K562 (cell line): Measurements from ENCODE around the gene DELE1. TPM values are rescaled to one million over a fixed set of nuclear protein-coding genes. Genes with fewer than 3 reads are reported as not detected.

Source experiments
- ATAC-seq: fragments of 200-7000 bp; cut with Tn5 transposase; 3 replicates; pipeline ENCODE4 v1.9.1; 2020; ENCODE audit warnings: moderate library complexity
- BruUV-seq: library from RNA; stranded (reverse); fragments of 400-500 nt; replicated peaks from 2 replicates; lab custom pipeline; 2021; lab: Mats Ljungman, UMichigan
- CTCF ChIA-PET: fragments of 300-600 bp; formaldehyde crosslinking; extraction: SDS; loops from one replicate; lab custom pipeline; 2021; ENCODE audit warnings: low intra/inter-chr PET ratio; lab: Yijun Ruan, JAX
- POLR2A ChIA-PET: fragments of 300-600, 350-650 bp; sonication (Branson Sonifier 250); formaldehyde crosslinking; extraction: SDS; loops from one replicate; lab custom pipeline; 2021; ENCODE audit warnings: antibody characterized with exemption, inconsistent platforms; lab: Yijun Ruan, JAX
- DNase-seq, 4 experiments: peaks; one replicate each; pipeline versions ENCODE4 v3.0.0 to v3.0.0-alpha.2; 2011 to 2018; ENCODE audit warnings: low spot score in 3 of 4, mixed read lengths in 3 of 4; ENCODE audit errors: extremely low read depth in 1 of 4
- FAIRE-seq: peaks from 2 replicates; lab custom pipeline; 2011; peaks lifted over from hg19 to GRCh38; lab: Jason Lieb, UNC
- H2AFZ ChIP-seq: 2 replicates; pipeline ENCODE4 v1.6.0; 2011; ENCODE audit warnings: low read depth, low read length, control low read depth, inconsistent platforms
- H3K27ac ChIP-seq: fragments of 200-600 bp; 3 replicates; pipeline ENCODE4 v1.8.0; 2011; ENCODE audit warnings: low read depth, mild to moderate bottlenecking, control low read depth, inconsistent platforms, low read length, moderate library complexity, mixed read lengths; ENCODE audit errors: extremely low read depth
- H3K27me3 ChIP-seq, 2 experiments: fragments of 300-600 bp in 1 of 2; 2 replicates in 1 of 2; 3 replicates in 1 of 2; pipeline versions ENCODE4 v1.6.0 to v1.8.0; 2011; ENCODE audit warnings: inconsistent platforms in 2 of 2, low read length in 2 of 2, mild to moderate bottlenecking in 1 of 2, mixed read lengths in 1 of 2, moderate library complexity in 1 of 2; ENCODE audit not compliant: control insufficient read depth in 2 of 2, insufficient read depth in 2 of 2
- H3K36me3 ChIP-seq: fragments of 300-600 bp; 3 replicates; pipeline ENCODE4 v1.8.0; 2011; ENCODE audit warnings: mild to moderate bottlenecking, low read length, inconsistent platforms; ENCODE audit not compliant: control insufficient read depth, insufficient read depth
- H3K4me1 ChIP-seq, 2 experiments: fragments of 200-600 bp in 1 of 2; replicated peaks in 1 of 2; 2 replicates in 1 of 2; 3 replicates in 1 of 2; pipeline versions ENCODE4 v1.5.1 to v1.8.0; 2011; ENCODE audit warnings: inconsistent platforms in 2 of 2, low read length in 2 of 2, mild to moderate bottlenecking in 1 of 2, mixed read lengths in 1 of 2, moderate library complexity in 1 of 2; ENCODE audit not compliant: control insufficient read depth in 2 of 2, insufficient read depth in 2 of 2
- H3K4me2 ChIP-seq: 2 replicates; pipeline ENCODE4 v1.6.1; 2011; ENCODE audit warnings: low read length, control low read depth, inconsistent platforms, mixed read lengths; ENCODE audit not compliant: insufficient read depth
- H3K4me3 ChIP-seq: fragments of 200-600 bp; sonication (generic), shearing (Covaris generic); 2 replicates; pipeline ENCODE4 v1.5.1; 2016; ENCODE audit warnings: control low read depth, inconsistent platforms
- H3K79me2 ChIP-seq: fragments of 200-600 bp; 3 replicates; pipeline ENCODE4 v1.8.0; 2011; ENCODE audit warnings: low read length, inconsistent platforms; ENCODE audit not compliant: control insufficient read depth, insufficient read depth
- H3K9ac ChIP-seq, 2 experiments: 2 replicates each; pipeline versions ENCODE4 v1.6.0 to v1.6.1; 2011; ENCODE audit warnings: low read depth in 2 of 2, low read length in 2 of 2, control low read depth in 1 of 2, inconsistent platforms in 1 of 2, mild to moderate bottlenecking in 1 of 2, mixed read lengths in 1 of 2; ENCODE audit not compliant: insufficient read depth in 1 of 2
- H3K9me1 ChIP-seq: one replicate; pipeline ENCODE4 v1.6.0; 2011; ENCODE audit warnings: inconsistent platforms, mild to moderate bottlenecking, low read length, moderate library complexity; ENCODE audit not compliant: control insufficient read depth, insufficient read depth
- H3K9me3 ChIP-seq: replicated peaks from 2 replicates; pipeline ENCODE4 v1.5.1; 2011; ENCODE audit warnings: low read depth, low read length, inconsistent platforms; ENCODE audit not compliant: control insufficient read depth, insufficient read depth
- H4K20me1 ChIP-seq: replicated peaks from 2 replicates; pipeline ENCODE4 v1.6.1; 2011; ENCODE audit warnings: low read length, inconsistent platforms, mixed read lengths; ENCODE audit not compliant: control insufficient read depth, insufficient read depth
- RAD21 ChIP-seq, 2 experiments: fragments of 250-450 bp in 1 of 2; fragments of 450-650 bp in 1 of 2; sonication (Bioruptor Pico) in 1 of 2; formaldehyde crosslinking in 1 of 2; IDR thresholded peaks in 1 of 2; conservative IDR thresholded peaks in 1 of 2; 2 replicates each; pipeline versions ENCODE4 v1.4.0 to v1.8.0; 2020 to 2022; ENCODE audit warnings: mild to moderate bottlenecking in 2 of 2, moderate library complexity in 1 of 2
- SMC3 ChIP-seq: conservative IDR thresholded peaks from 2 replicates; pipeline ENCODE4 v1.6.1; 2011; ENCODE audit warnings: low read depth, low read length, improper control_type of control experiment; ENCODE audit not compliant: insufficient read depth
- SRSF1 ChIP-seq: fragments of 200-400 bp; formaldehyde crosslinking; IDR thresholded peaks from 2 replicates; pipeline ENCODE4 v1.6.1; 2017; ENCODE audit warnings: mild to moderate bottlenecking, low read depth, low read length, moderate library complexity
- TBL1XR1 ChIP-seq, 2 experiments: IDR thresholded peaks; 2 replicates each; pipeline ENCODE4 v1.6.1; 2012; ENCODE audit warnings: improper control_type of control experiment in 2 of 2, low read length in 2 of 2, mild to moderate bottlenecking in 1 of 2
- TGIF2 ChIP-seq: sonication (generic); formaldehyde crosslinking; IDR thresholded peaks from 2 replicates; pipeline ENCODE4 v1.8.1; 2022; ENCODE audit warnings: mild to moderate bottlenecking, missing genetic modification reagents, moderate library complexity
- WGBS: fragments of 100-300 bp; shearing (Covaris generic); methylation state at CpG from one replicate; pipeline ENCODE4 v1.1.6; 2016; ENCODE audit warnings: low coverage, mixed read lengths; ENCODE audit not compliant: insufficient coverage; ENCODE audit errors: missing lambda C conversion rate; 5-methylcytosine and 5-hydroxymethylcytosine counted together
- in situ Hi-C: fragments of 300-500 bp; cut with MboI; formaldehyde crosslinking; loops from 4 replicates; pipeline ENCODE4 v1.15.0; 2018; ENCODE audit warnings: inconsistent platforms, mixed read lengths
- intact Hi-C: fragments of 100-400 bp; cut with micrococcal nuclease; formaldehyde crosslinking; loops from 2 replicates; pipeline ENCODE4 v1.14.2; 2022
- polyA plus RNA-seq, 8 experiments: library from polyadenylated mRNA; depleted of rRNA in 4 of 8; stranded (reverse) in 5 of 8; unstranded in 3 of 8; fragments of >200 nt; fragmentation: Nextera tagmentation in 2 of 8; fragmentation: Illumina TruSeq in 1 of 8; extraction: Ambion mirVana in 2 of 8; extraction: Trizol in 1 of 8; gene quantifications; 2 replicates each; pipeline versions ENCODE4 v1.2.1 to v1.2.3, GENCODE V29; 2011 to 2014; ENCODE audit warnings: inconsistent platforms in 1 of 8, missing spikeins in 1 of 8
- total RNA-seq, 7 experiments: library from RNA; depleted of rRNA in 6 of 7; stranded (reverse); fragments of >200 nt in 6 of 7; fragmentation: Illumina TruSeq in 2 of 7; extraction: Trizol in 2 of 7; gene quantifications; 2 replicates each; pipeline versions ENCODE4 v1.2.1 to v1.2.3, GENCODE V29; 2011 to 2021; ENCODE audit warnings: low replicate concordance in 1 of 7
- TF ChIP-seq, protein P1 (sequence below): fragments of 250-450 bp; sonication (Bioruptor Pico); IDR thresholded peaks from 2 replicates; pipeline ENCODE4 v1.9.0; 2021; ENCODE audit warnings: mild to moderate bottlenecking
- TF ChIP-seq, protein P2 (sequence below), 2 experiments: fragments of 200-800 bp in 1 of 2; sonication (Bioruptor generic) in 1 of 2; sonication (generic) in 1 of 2; formaldehyde crosslinking in 1 of 2; IDR thresholded peaks in 1 of 2; conservative IDR thresholded peaks in 1 of 2; 2 replicates each; pipeline versions ENCODE4 v1.5.0 to v1.6.1; 2016 to 2020; ENCODE audit warnings: missing compliant biosample characterization in 1 of 2, missing genetic modification characterization in 1 of 2, missing genetic modification reagents in 1 of 2
- TF ChIP-seq, protein P3 (sequence below): fragments of 450-650 bp; IDR thresholded peaks from 2 replicates; pipeline ENCODE4 v1.6.1; 2018; ENCODE audit warnings: mild to moderate bottlenecking, low read depth; ENCODE audit not compliant: partially characterized antibody

DELE1 gene
- total and polyA plus RNA-seq, 9 of the 15 experiments (the other 6 are each of a cell fraction or from before 2014, with no cell fraction given) = 16.6 to 74.4 (median 49.8) TPM

DNA sequence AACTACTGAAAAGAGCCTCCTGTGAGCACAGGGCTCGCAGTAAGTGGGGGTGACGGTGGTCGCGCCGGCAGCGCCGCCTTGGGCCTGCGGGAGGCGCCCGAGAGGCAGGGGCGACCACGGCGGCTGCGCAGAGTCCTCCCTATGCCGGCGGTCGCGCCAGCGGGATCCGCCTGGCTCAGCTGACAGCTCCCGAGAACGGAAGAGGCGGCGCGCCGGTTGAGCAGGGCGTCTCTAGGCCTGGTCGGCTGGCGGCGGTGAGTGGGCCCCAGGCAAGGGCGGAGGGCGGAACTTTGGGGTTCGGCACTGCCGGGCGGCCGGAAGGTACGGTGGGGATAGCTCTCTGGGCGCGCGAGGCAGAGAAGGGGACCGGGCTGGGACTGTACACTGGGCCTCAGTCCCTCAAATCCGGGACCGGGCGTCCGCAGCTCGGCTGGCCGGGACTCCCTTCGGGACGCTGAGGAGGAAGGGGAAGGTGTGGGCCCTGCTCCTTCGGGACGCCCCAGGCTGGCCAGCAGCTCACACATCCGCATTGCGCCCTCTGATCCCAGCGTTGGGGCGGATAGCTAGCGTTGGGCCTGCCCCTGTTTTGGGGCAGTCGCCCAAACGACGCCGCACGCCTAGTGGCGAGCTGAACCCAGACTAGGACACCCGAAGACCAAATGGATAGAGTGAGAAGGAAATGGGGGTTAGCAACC lies 45.4 kb downstream of the DELE1 start, which contains the start of gene RNF14:
RNF14 (plus strand) TSS at position 192 of the 695 bp plus-strand sequence. CDS start 4,484 bp downstream, outside the sequence.
- FAIRE-seq (peak; percentile 88), DNase-seq (peak; percentile 93 to 97 (median 94)), ATAC-seq (peak; percentile 97)
- in situ Hi-C loops = no loop called here
- Histone ChIP-seq H3K9me3 (no peaks in the 10 kb centered on the region), H2AFZ (peak within 1 kb of the TSS; percentile 100), H3K9me1 (no peaks in the 10 kb centered on the region), H3K4me2 (peak within 1 kb of the TSS; percentile 88), H3K4me1 (peaks cover 9 to 14% of the 10 kb centered on the region in 2 experiments; a peak in 3 of 5 replicates), H3K36me3 (peaks cover 31% of the 10 kb centered on the region), H3K79me2 (peaks cover 36% of the 10 kb centered on the region), H3K4me3 (peak within 1 kb of the TSS; percentile 72), H3K9ac (peak within 1 kb of the TSS; percentile 95 to 99), H3K27ac (peak within 1 kb of the TSS; percentile 94), H4K20me1 (no peaks in the 10 kb centered on the region), H3K27me3 (no peaks in the 10 kb centered on the region)
- BruUV-seq = TSS peak; percentile 78
- intact Hi-C loops = loop anchor here (2.0 to 10.0 kb wide), 4 partner anchors 44 to 304 kb away; partner anchors contain the start of gene GNPDA1
- WGBS = under 1% methylated on average over 48 of the region's 63 CpGs
- ChIA-PET CTCF (no interaction called here), POLR2A (interaction anchor here (0.7 to 2.4 kb wide), 17 partner anchors 8 to 419 kb away, joined by 3 to 15 read pairs (median 3); partner anchors contain the start of genes DELE1, GNPDA1 and PCDH12)
- TF ChIP-seq, protein P1, sequence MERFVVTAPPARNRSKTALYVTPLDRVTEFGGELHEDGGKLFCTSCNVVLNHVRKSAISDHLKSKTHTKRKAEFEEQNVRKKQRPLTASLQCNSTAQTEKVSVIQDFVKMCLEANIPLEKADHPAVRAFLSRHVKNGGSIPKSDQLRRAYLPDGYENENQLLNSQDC = 0 out of 2 replicates have a peak, but pooled peaks have one; percentile 3
- TF ChIP-seq, protein P2, sequence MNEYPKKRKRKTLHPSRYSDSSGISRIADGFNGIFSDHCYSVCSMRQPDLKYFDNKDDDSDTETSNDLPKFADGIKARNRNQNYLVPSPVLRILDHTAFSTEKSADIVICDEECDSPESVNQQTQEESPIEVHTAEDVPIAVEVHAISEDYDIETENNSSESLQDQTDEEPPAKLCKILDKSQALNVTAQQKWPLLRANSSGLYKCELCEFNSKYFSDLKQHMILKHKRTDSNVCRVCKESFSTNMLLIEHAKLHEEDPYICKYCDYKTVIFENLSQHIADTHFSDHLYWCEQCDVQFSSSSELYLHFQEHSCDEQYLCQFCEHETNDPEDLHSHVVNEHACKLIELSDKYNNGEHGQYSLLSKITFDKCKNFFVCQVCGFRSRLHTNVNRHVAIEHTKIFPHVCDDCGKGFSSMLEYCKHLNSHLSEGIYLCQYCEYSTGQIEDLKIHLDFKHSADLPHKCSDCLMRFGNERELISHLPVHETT (CRISPR knock-in tag; conservative IDR thresholded peaks at IDR 0.05 in 1 of 2, IDR thresholded peaks at IDR 0.05 in 1 of 2) = peak in 1 of 2 experiments; percentile 91; a peak in 2 of 4 replicates
- no peak for TF ChIP-seq TBL1XR1 (IDR thresholded peaks at IDR 0.05; ENCODE audit: low read length in 2 of 2)
- TF ChIP-seq, protein P3, sequence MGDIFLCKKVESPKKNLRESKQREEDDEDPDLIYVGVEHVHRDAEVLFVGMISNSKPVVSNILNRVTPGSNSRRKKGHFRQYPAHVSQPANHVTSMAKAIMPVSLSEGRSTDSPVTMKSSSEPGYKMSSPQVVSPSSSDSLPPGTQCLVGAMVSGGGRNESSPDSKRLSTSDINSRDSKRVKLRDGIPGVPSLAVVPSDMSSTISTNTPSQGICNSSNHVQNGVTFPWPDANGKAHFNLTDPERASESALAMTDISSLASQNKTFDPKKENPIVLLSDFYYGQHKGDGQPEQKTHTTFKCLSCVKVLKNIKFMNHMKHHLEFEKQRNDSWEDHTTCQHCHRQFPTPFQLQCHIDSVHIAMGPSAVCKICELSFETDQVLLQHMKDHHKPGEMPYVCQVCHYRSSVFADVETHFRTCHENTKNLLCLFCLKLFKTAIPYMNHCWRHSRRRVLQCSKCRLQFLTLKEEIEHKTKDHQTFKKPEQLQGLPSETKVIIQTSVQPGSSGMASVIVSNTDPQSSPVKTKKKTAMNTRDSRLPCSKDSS = no peak
- no peak for TF ChIP-seq SMC3
- TF ChIP-seq SRSF1 = 0 out of 2 replicates have a peak, but pooled peaks have one; percentile 35
- TF ChIP-seq RAD21 (CRISPR knock-in tag; conservative IDR thresholded peaks at IDR 0.05 in 1 of 2, IDR thresholded peaks at IDR 0.05 in 1 of 2) = peak in 1 of 2 experiments; percentile 25; a peak in 1 of 4 replicates
- TF ChIP-seq TGIF2 (CRISPR knock-in tag) = peak; percentile 94
